ENCODE measurements around the gene FOXB2.

FOXB2 gene

GRCh38 chr9:77066388-77066787 lies 46.9 kb downstream of the FOXB2 start:
- no peak for DNase-seq (ENCODE audit: low spot score)

Measured in NAMALWA (cell line).